HG02884 (cell line): ENCODE measurements around the gene SERPINB6.
A peak's percentile ranks its signal among the peaks of the same experiment; 100 is the strongest.
"Not testable (repeated sequence)": the region's sequence is repeated elsewhere in the genome, so short reads cannot be mapped to it uniquely, and the experiment has no call there.

Experiments
- ATAC-seq: cut with Tn5 transposase; IDR thresholded peaks from one replicate; pipeline ENCODE4 v1.9.1; 2021; ENCODE audit warnings: mild to moderate bottlenecking, moderate library complexity; ENCODE audit not compliant: unreplicated experiment

The SERPINB6 gene

GRCh38 chr6:2940010-2940850 is 31.1 kb downstream of the SERPINB6 start:
- ATAC-seq = peak; percentile 90

- no peak for ATAC-seq
Measured at GRCh38 chr6:2939315-2940009, 31.9 kb downstream of the SERPINB6 start.

GRCh38 chr6:2938632-2939083 is 32.7 kb downstream of the SERPINB6 start:
- no peak for ATAC-seq

- no peak for ATAC-seq
Measured at GRCh38 chr6:2938004-2938631, 33.2 kb downstream of the SERPINB6 start.

GRCh38 chr6:2937627-2938003 is 33.8 kb downstream of the SERPINB6 start:
- no peak for ATAC-seq

GRCh38 chr6:2935566-2936291 is 35.6 kb downstream of the SERPINB6 start:
- no peak for ATAC-seq

GRCh38 chr6:2934057-2934456 is 37.3 kb downstream of the SERPINB6 start:
- no peak for ATAC-seq

- ATAC-seq = not testable (repeated sequence)
Measured at GRCh38 chr6:2932911-2933310, 38.5 kb downstream of the SERPINB6 start.

- ATAC-seq = peak; percentile 69
Measured at GRCh38 chr6:2931970-2932748, 39.2 kb downstream of the SERPINB6 start.

GRCh38 chr6:2931055-2931454 is 40.3 kb downstream of the SERPINB6 start:
- no peak for ATAC-seq

- not testable (repeated sequence) for ATAC-seq
Measured at GRCh38 chr6:2927931-2928330, 43.4 kb downstream of the SERPINB6 start.

- not testable (repeated sequence) for ATAC-seq
Measured at GRCh38 chr6:2925842-2926747, 45.3 kb downstream of the SERPINB6 start.

GRCh38 chr6:2921520-2922115 is 49.7 kb downstream of the SERPINB6 start:
- no peak for ATAC-seq

GRCh38 chr6:2920671-2921112 is 50.7 kb downstream of the SERPINB6 start:
- no peak for ATAC-seq

- no peak for ATAC-seq
Measured at GRCh38 chr6:2919886-2920285, 51.5 kb downstream of the SERPINB6 start.

GRCh38 chr6:2919401-2919800 is 52.0 kb downstream of the SERPINB6 start:
- ATAC-seq = no peak

GRCh38 chr6:2918936-2919335 is 52.4 kb downstream of the SERPINB6 start:
- no peak for ATAC-seq

GRCh38 chr6:2917801-2918445 is 53.4 kb downstream of the SERPINB6 start:
- ATAC-seq = no peak
